Dermis blood vessel endothelial cell (primary cell): ENCODE results near the gene VASP. TPM values are rescaled to one million over a fixed set of nuclear protein-coding genes. Genes with fewer than 3 reads are reported as not detected.
A peak's percentile ranks its signal among the peaks of the same experiment; 100 is the strongest.

Experiments
- DNase-seq: peaks from one replicate; pipeline ENCODE4 v3.0.0; 2010
- total RNA-seq: library from RNA; depleted of rRNA; stranded (reverse); fragments of >200 nt; gene quantifications from 2 replicates; pipeline ENCODE4 v1.2.3, GENCODE V29; 2014

The VASP gene
- 93.9 and 101 TPM in 2 replicates for total RNA-seq

- peak; percentile 87 for DNase-seq
Observed at GRCh38 chr19:45506989-45507871, at the start of gene VASP. VASP (plus strand) TSS chr19:45507479; CDS start chr19:45507772, 293 bp downstream.

DNA sequence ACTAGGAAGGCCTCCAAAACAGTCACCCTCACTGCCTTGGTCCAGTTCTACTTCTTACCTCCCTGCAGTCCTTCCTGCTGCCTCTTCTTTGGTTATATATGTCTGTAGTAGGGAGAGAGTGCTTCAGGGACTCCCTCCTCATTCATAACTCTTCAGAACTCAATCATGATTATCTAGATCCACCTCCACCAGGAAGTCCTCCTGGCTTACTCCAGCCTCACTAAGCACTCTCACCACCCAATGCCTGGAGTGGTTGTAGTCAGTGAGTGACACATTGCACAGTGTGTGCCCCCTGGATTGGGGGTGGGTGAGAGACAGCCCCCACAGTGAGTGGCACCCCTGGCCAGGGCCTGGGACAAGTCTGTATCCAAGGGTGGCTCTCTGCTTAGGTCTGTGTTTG lies 49.5 kb upstream of the VASP start:
- DNase-seq, result no peak

- no peak for DNase-seq
Observed at GRCh38 chr19:45460807-45461347, 46.4 kb upstream of the VASP start.

DNA sequence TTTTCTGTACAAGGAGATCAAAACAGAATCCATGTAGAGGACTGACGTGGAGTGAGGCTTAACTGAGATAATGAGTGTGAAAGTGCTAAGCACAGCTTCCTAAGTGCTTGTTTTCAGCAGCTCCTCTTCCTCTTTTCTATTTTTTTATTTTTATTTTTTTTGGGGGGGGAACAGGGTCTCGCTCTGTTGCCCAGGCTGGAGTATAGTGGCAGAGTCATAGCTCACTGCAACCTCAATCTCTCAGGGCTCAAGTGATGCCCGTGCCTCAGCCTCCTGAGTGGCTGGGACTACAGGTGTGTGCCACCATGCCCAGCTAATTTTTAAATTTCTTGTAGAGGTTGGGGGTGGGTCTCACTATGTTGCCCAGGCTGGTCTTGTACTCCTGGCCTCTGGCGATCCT lies 45.1 kb upstream of the VASP start:
- no peak for DNase-seq

DNA sequence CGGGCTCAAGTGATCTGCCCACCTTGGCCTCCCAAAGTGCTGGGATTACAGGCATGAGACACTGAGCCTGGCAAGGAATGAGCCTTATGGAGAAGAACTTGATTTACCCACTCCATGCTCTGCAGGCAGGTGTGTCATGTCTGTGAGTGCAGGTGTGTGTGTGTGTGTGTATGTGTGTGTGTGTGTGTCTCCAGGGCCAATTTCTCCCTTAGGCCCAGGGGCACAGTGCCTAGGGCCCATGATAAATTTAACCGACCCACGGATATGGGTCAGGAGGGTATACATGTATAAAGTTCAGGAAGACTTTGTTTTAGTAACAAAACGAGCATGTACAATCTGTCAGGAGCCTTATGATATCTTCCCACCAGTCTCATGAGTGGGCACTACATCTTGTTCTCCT lies 44.0 kb upstream of the VASP start:
- DNase-seq, result no peak

- DNase-seq, result no peak
Observed at GRCh38 chr19:45464274-45464673, 43.0 kb upstream of the VASP start.

- DNase-seq, result no peak
Observed at GRCh38 chr19:45464852-45465441, 42.3 kb upstream of the VASP start.

DNA sequence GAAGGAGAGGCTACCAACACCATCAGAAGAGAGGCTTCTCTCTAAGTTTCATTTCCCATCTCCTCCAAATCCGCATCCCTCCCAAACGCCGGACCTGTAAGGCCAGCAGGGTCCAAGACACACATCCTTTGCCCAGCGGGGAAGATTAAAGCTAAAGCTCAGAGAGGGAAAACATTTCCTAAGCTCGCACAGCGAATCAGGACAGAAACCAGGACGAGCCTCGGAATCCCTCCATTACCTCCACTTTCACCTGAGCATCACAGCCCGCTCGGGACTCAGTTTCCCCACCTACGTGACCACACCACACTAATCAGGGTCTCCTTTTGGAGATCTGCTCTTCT lies 40.2 kb upstream of the VASP start:
- no peak for DNase-seq

DNA sequence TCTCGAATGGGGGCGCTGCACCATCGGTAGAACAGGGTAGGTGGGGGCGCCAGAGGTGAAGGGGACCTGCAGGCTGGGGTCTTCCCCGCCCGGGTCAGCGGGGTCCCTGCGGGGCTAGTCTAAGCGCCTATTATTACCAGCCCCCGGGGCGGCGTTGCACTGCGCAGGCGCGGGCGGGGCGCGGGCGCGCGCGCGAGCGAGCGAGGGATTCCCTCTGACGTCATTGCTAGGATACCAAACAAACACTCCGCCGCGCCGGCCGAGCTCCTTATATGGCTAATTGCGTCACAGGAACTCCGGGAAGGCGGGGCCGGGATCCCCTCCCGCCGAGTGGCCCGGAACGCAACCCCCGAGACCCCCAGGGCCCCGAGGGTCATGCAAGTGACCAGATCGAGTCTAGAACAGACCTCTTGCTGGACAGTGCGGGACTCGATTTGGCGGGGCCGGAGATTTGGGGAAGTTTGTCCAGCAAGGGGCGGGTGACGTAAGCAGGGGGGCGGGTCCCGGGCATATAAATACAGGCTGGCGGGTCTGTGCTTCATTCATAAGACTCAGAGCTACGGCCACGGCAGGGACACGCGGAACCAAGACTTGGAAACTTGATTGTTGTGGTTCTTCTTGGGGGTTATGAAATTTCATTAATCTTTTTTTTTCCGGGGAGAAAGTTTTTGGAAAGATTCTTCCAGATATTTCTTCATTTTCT lies 39.7 kb upstream of the VASP start, which contains the start of gene FOSB:
FOSB (plus strand) TSS at position 541 of the 703 bp plus-strand sequence. CDS start 591 bp downstream, outside the sequence.
- peak; percentile 96 for DNase-seq

DNA sequence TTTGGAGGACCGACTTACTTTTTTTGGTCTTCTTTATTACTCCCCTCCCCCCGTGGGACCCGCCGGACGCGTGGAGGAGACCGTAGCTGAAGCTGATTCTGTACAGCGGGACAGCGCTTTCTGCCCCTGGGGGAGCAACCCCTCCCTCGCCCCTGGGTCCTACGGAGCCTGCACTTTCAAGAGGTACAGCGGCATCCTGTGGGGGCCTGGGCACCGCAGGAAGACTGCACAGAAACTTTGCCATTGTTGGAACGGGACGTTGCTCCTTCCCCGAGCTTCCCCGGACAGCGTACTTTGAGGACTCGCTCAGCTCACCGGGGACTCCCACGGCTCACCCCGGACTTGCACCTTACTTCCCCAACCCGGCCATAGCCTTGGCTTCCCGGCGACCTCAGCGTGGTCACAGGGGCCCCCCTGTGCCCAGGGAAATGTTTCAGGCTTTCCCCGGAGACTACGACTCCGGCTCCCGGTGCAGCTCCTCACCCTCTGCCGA lies 39.1 kb upstream of the VASP start:
- peak; percentile 51 for DNase-seq

DNA sequence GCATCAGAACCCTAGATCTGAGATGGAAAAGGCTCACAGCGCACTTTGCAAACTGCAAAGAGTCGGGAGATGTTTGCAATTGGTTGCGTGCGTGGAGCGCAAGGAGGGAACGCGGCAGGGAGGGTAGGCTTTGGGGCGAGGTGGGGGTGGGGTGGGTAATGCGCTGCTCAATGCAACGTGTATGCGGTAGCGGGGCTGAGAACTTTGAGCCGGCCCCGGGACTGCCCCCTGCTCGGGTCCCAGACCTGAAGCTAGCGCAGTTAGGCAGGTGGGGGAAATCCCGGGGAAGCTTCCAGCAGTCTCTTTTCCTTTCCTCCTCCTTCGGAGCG lies 38.5 kb upstream of the VASP start:
- no peak for DNase-seq

DNA sequence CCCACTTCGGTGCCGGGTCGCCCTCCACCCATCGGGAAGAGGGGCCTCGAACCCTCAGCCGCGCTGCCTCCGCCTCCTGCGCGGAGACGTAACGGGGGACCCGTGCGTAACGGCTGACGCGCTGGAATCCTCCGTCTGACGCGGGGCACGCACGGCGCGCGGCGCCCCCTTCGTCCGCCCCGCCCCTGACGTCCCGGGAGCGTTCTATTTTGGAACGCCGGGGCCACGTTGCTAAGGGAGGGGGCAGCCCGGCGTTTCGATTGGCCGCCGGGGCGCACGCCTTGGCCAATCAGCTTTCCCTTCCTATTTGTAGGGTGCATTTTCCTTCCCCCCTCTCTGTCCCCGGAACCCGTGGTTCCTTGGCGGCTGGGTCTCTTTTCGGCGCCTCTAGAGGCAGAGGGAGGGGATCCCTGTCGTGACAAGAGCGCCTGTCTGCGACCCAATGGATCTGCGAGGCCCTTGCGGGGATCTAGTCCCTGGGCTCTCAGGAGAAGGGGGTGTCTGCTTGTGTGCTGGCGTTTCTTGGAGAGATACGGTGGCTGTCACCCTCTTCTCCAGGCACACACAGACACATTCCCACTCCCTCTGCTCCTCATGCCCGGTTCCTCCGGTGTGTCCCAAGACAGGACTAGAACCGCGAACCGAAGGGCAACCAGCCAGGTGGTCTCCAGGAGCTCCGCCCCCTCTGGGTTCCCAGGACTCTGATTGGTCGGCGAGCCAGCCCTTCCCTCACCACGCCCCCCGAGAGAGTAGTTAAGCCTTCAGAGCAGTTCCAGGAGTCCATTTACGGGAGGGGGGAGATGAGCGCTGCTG lies 37.9 kb upstream of the VASP start:
- peak; percentile 96 for DNase-seq

DNA sequence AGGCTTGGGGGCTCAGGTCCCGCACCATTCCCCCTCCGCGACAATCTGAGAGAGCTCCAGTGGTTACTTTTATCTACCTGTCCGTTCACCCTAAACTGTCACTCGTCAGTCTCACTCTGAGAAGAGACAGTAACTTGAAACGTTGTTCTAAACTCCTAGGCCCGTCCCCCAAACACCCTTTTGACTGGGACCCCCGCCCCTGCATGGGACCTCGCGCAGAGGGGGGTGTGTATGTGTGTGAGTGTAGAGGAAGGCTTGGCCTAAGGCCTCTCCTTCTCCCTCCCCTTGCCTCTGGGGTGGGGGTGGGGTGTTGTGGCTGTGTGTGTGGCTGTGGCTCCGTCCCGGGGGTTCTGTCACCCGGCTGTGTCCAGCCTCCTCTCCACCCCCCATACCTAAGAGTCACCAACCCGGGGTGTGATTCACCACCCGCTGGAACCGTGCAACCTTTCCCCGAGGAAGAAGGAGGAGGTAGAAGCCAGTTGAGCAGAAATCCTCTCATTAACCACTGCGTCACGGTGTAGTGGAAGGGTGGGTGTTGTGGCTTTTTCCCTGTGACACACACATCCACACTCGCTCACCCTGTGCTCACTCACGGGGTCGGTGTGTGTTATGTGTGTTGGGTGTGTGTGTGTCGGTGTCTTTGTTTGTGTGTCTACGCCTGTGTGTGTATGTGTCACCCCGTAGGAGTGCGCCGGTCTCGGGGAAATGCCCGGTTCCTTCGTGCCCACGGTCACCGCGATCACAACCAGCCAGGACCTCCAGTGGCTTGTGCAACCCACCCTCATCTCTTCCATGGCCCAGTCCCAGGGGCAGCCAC lies 37.1 kb upstream of the VASP start:
- DNase-seq, result no peak

- no peak for DNase-seq
Observed at GRCh38 chr19:45470762-45471081, 36.6 kb upstream of the VASP start.

GRCh38 chr19:45471111-45471930 lies 36.0 kb upstream of the VASP start:
- DNase-seq, result no peak

DNA sequence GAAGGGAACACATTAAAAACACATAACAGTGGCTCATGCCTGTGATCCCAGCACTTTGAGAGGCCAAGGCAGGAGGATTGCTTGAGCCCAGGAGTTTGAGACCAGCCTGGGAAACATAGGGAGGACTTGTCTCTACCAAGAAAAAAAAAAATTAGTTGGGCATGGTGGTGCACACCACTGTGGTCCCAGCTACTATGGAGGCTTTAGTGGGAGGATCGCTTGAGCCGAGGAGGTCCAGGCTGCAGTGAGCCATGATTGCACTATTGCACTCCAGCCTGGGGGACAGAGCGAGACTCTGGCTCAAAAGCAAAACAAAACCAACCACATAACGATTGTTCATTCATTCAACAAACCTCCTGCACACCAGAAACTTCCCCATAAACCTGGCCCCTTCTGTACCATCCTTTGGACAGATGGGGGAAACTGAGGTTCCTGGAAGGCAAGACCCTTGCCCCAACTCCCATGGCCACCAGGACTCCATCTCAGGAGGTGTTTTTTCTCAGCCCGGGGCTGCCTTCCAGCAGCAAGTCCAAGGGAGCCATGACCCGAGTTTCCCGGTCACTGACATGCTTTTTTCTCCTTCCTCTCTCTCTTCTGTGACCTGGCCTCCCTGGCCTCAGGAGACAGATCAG lies 35.2 kb upstream of the VASP start:
- DNase-seq, result no peak

GRCh38 chr19:45472563-45473366 lies 34.5 kb upstream of the VASP start:
- DNase-seq, result no peak

GRCh38 chr19:45473367-45473681 lies 34.0 kb upstream of the VASP start:
- DNase-seq, result no peak
